Measurements from ENCODE around the gene SPATA22.
"Not testable (repeated sequence)": the region's sequence is repeated elsewhere in the genome, so short reads cannot be mapped to it uniquely, and the experiment has no call there.

Gene SPATA22

GRCh38 chr17:3474212-3474611 lies 2.6 kb upstream of the SPATA22 start:
- no peak for DNase-seq (ENCODE audit: low read depth in 2 of 2)

- no peak for DNase-seq (ENCODE audit: low read depth in 2 of 2)
Observed at GRCh38 chr17:3472137-3472536, 518 bp upstream of the SPATA22 start.

GRCh38 chr17:3469529-3469928 lies 2.1 kb downstream of the SPATA22 start:
- DNase-seq (ENCODE audit: low read depth in 2 of 2), result no peak

- DNase-seq (ENCODE audit: low read depth in 2 of 2), result not testable (repeated sequence)
Observed at GRCh38 chr17:3466355-3466754, 5.3 kb downstream of the SPATA22 start.

- no peak for DNase-seq (ENCODE audit: low read depth in 2 of 2)
Observed at GRCh38 chr17:3448059-3448665, 23.5 kb downstream of the SPATA22 start.

GRCh38 chr17:3447625-3448024 lies 24.0 kb downstream of the SPATA22 start:
- DNase-seq (ENCODE audit: low read depth in 2 of 2), result no peak

GRCh38 chr17:3440451-3440850 lies 31.2 kb downstream of the SPATA22 start:
- no peak for DNase-seq (ENCODE audit: low read depth in 2 of 2)

- no peak for DNase-seq (ENCODE audit: low read depth in 2 of 2)
Observed at GRCh38 chr17:3438368-3438767, 33.3 kb downstream of the SPATA22 start.

- no peak for DNase-seq (ENCODE audit: low read depth in 2 of 2)
Observed at GRCh38 chr17:3433741-3434140, 37.9 kb downstream of the SPATA22 start, which contains the start of gene OR1E2. Gene OR1E2 (minus strand): TSS chr17:3433841. CDS start chr17:3433841, 0 bp downstream.

- not testable (repeated sequence) for DNase-seq (ENCODE audit: low read depth in 2 of 2)
Observed at GRCh38 chr17:3433215-3433614, 38.4 kb downstream of the SPATA22 start.

- no peak for DNase-seq (ENCODE audit: low read depth in 2 of 2)
Observed at GRCh38 chr17:3418222-3418621, 53.4 kb downstream of the SPATA22 start.

GRCh38 chr17:3415610-3416009 lies 56.0 kb downstream of the SPATA22 start:
- DNase-seq (ENCODE audit: low read depth in 2 of 2), result no peak

- not testable (repeated sequence) for DNase-seq (ENCODE audit: low read depth in 2 of 2)
Observed at GRCh38 chr17:3412216-3412615, 59.4 kb downstream of the SPATA22 start.

GRCh38 chr17:3411070-3411469 lies 60.5 kb downstream of the SPATA22 start, which contains the start of gene OR3A3:
Gene OR3A3 (plus strand): TSS chr17:3411370.
- DNase-seq (ENCODE audit: low read depth in 2 of 2), result no peak

GRCh38 chr17:3403856-3404255 lies 67.8 kb downstream of the SPATA22 start:
- DNase-seq (ENCODE audit: low read depth in 2 of 2), result not testable (repeated sequence)

GRCh38 chr17:3401786-3402185 lies 69.8 kb downstream of the SPATA22 start:
- DNase-seq (ENCODE audit: low read depth in 2 of 2), result no peak

GRCh38 chr17:3400055-3400454 lies 71.6 kb downstream of the SPATA22 start:
- no peak for DNase-seq (ENCODE audit: low read depth in 2 of 2)

- DNase-seq (ENCODE audit: low read depth in 2 of 2), result no peak
Observed at GRCh38 chr17:3398310-3398709, 73.3 kb downstream of the SPATA22 start, which contains the start of gene OR1E1. Gene OR1E1 (minus strand): TSS chr17:3398410. CDS start chr17:3398410, 0 bp downstream.

GRCh38 chr17:3397801-3398200 lies 73.8 kb downstream of the SPATA22 start:
- not testable (repeated sequence) for DNase-seq (ENCODE audit: low read depth in 2 of 2)
